Endometrium (tissue), 2 donors: ENCODE measurements around the gene LKAAEAR1.

ENCODE experiments used
- FAIRE-seq: peaks from 2 replicates; lab custom pipeline; 2012; peaks lifted over from hg19 to GRCh38; lab: Jason Lieb, UNC
- donor health status: control.
- donor health status: control.

Gene LKAAEAR1

GRCh38 chr20:64078934-64079272 lies 5.3 kb downstream of the LKAAEAR1 start:
- no peak for FAIRE-seq

- no peak for FAIRE-seq
Observed at GRCh38 chr20:64077876-64078551, 6.2 kb downstream of the LKAAEAR1 start.

- FAIRE-seq, result no peak
Observed at GRCh38 chr20:64077541-64077875, 6.7 kb downstream of the LKAAEAR1 start.

GRCh38 chr20:64077094-64077493 lies 7.1 kb downstream of the LKAAEAR1 start:
- FAIRE-seq, result no peak

GRCh38 chr20:64076061-64076997 lies 7.9 kb downstream of the LKAAEAR1 start:
- no peak for FAIRE-seq

- FAIRE-seq, result no peak
Observed at GRCh38 chr20:64075556-64075955, 8.6 kb downstream of the LKAAEAR1 start.

- FAIRE-seq, result no peak
Observed at GRCh38 chr20:64074963-64075362, 9.2 kb downstream of the LKAAEAR1 start.

GRCh38 chr20:64074184-64074789 lies 9.9 kb downstream of the LKAAEAR1 start:
- FAIRE-seq, result no peak

- FAIRE-seq, result no peak
Observed at GRCh38 chr20:64073476-64074183, 10.6 kb downstream of the LKAAEAR1 start.

GRCh38 chr20:64072498-64073063 lies 11.6 kb downstream of the LKAAEAR1 start:
- no peak for FAIRE-seq

GRCh38 chr20:64071341-64072332 lies 12.6 kb downstream of the LKAAEAR1 start:
- FAIRE-seq, result no peak

GRCh38 chr20:64070244-64070993 lies 13.8 kb downstream of the LKAAEAR1 start:
- FAIRE-seq, result no peak

GRCh38 chr20:64069614-64070243 lies 14.5 kb downstream of the LKAAEAR1 start:
- no peak for FAIRE-seq

- no peak for FAIRE-seq
Observed at GRCh38 chr20:64069209-64069613, 15.0 kb downstream of the LKAAEAR1 start.

- no peak for FAIRE-seq
Observed at GRCh38 chr20:64068386-64069208, 15.6 kb downstream of the LKAAEAR1 start.

- no peak for FAIRE-seq
Observed at GRCh38 chr20:64067733-64068307, 16.4 kb downstream of the LKAAEAR1 start.

GRCh38 chr20:64067005-64067632 lies 17.1 kb downstream of the LKAAEAR1 start:
- no peak for FAIRE-seq

- FAIRE-seq, result no peak
Observed at GRCh38 chr20:64065974-64066343, 18.2 kb downstream of the LKAAEAR1 start.
